Small intestine (tissue), 16 donors: ENCODE data around the gene LAMTOR5. TPM values are rescaled to one million over a fixed set of nuclear protein-coding genes. Genes with fewer than 3 reads are reported as not detected.

Experiments used
- DNase-seq, 2 donors: peaks; one replicate each; pipeline versions ENCODE4 v3.0.0 to v3.0.0-alpha.2; 2013
- FAIRE-seq: peaks from 2 replicates; lab custom pipeline; 2012; peaks lifted over from hg19 to GRCh38; lab: Jason Lieb, UNC
- H3K27ac ChIP-seq, 3 donors: one replicate each; pipeline ENCODE4 v1.5.1; 2013; ENCODE audit warnings: low read length in 2 of 3, mild to moderate bottlenecking in 2 of 3, control low read depth in 1 of 3, inconsistent platforms in 1 of 3, low read depth in 1 of 3, moderate library complexity in 1 of 3
- H3K27me3 ChIP-seq, 3 donors: one replicate each; pipeline ENCODE4 v1.6.1; 2013; ENCODE audit warnings: low read length in 3 of 3, inconsistent platforms in 1 of 3; ENCODE audit not compliant: control insufficient read depth in 3 of 3, insufficient read depth in 3 of 3
- H3K36me3 ChIP-seq, 3 donors: one replicate each; pipeline ENCODE4 v1.6.1; 2013; ENCODE audit warnings: low read length in 3 of 3, inconsistent platforms in 1 of 3, low read depth in 1 of 3, mild to moderate bottlenecking in 1 of 3, moderate library complexity in 1 of 3; ENCODE audit not compliant: control insufficient read depth in 3 of 3, insufficient read depth in 2 of 3
- H3K4me1 ChIP-seq, 3 donors: one replicate each; pipeline ENCODE4 v1.6.1; 2013; ENCODE audit warnings: low read length in 2 of 3, inconsistent platforms in 1 of 3, low read depth in 1 of 3, mild to moderate bottlenecking in 1 of 3, moderate library complexity in 1 of 3; ENCODE audit not compliant: control insufficient read depth in 3 of 3, insufficient read depth in 2 of 3
- H3K4me3 ChIP-seq, 3 donors: one replicate each; pipeline ENCODE4 v1.5.1; 2013; ENCODE audit warnings: low read length in 3 of 3, control low read depth in 1 of 3, inconsistent platforms in 1 of 3, low read depth in 1 of 3, mild to moderate bottlenecking in 1 of 3, moderate library complexity in 1 of 3
- H3K9me3 ChIP-seq, 2 donors: one replicate each; pipeline ENCODE4 v1.6.1; 2013; ENCODE audit warnings: low read depth in 1 of 2, low read length in 1 of 2; ENCODE audit not compliant: control insufficient read depth in 2 of 2, insufficient read depth in 1 of 2
- whole genome bisulfite sequencing, 3 donors: extraction: QIAGEN DNeasy Blood & Tissue Kit; methylation state at CpG; one replicate each; pipeline ENCODE4 v1.1.7; 2013; 5-methylcytosine and 5-hydroxymethylcytosine counted together
- long read RNA-seq, 10 donors: transcript quantifications; one replicate each; lab custom pipeline, GENCODE V29; 2026
- polyA plus RNA-seq, 4 donors: library from polyadenylated mRNA; stranded (reverse) in 3 of 4; unstranded in 1 of 4; fragments of 200-250 nt in 3 of 4; fragments of 120-200 nt in 1 of 4; gene quantifications; one replicate each; pipeline versions ENCODE4 v1.2.1 to v1.2.3, GENCODE V29; 2013
- donor health status: healthy with polysubstance abuse.
- donor health status: control.
- donor health status: control.
- donor health status: Bipolar disorder and iron deficiency.
- donor health status: healthy.

The LAMTOR5 gene
- 100 to 1,000 TPM; 138 to 345 (median 306) TPM for polyA plus RNA-seq
- long read RNA-seq, donor 1: 0 reads
- long read RNA-seq, donor 2, transcript LAMTOR5-206 (4 exons, 634 nt): major isoform, 79 of 114 reads
- long read RNA-seq, donor 2, partial matches to known transcripts: 30 of 114 reads
- long read RNA-seq, donor 2, other reads (novel, unspliced or antisense): 0 of 114 reads
- long read RNA-seq, donor 3, transcript LAMTOR5-206 (4 exons, 634 nt): major isoform, 96 of 168 reads
- long read RNA-seq, donor 3, transcript LAMTOR5-202 (3 exons, 1,830 nt): minor isoform, 8 of 168 reads
- long read RNA-seq, donor 3, partial matches to known transcripts: 62 of 168 reads
- long read RNA-seq, donor 3, other reads (novel, unspliced or antisense): 0 of 168 reads
- long read RNA-seq, donor 4, partial matches to known transcripts: 0 of 3 reads
- long read RNA-seq, donor 4, other reads (novel, unspliced or antisense): 0 of 3 reads
- long read RNA-seq, donor 5, transcript LAMTOR5-206 (4 exons, 634 nt): major isoform, 32 of 55 reads
- long read RNA-seq, donor 5, partial matches to known transcripts: 23 of 55 reads
- long read RNA-seq, donor 5, other reads (novel, unspliced or antisense): 0 of 55 reads
- long read RNA-seq, donor 6, transcript LAMTOR5-202 (3 exons, 1,830 nt): minor isoform, 5 of 145 reads
- long read RNA-seq, donor 6, transcript LAMTOR5-206 (4 exons, 634 nt): major isoform, 100 of 145 reads
- long read RNA-seq, donor 6, partial matches to known transcripts: 38 of 145 reads
- long read RNA-seq, donor 6, other reads (novel, unspliced or antisense): 0 of 145 reads
- long read RNA-seq, donor 7: 0 reads
- long read RNA-seq, donor 8, transcript LAMTOR5-206 (4 exons, 634 nt): major isoform, 24 of 24 reads
- long read RNA-seq, donor 8, partial matches to known transcripts: 0 of 24 reads
- long read RNA-seq, donor 8, other reads (novel, unspliced or antisense): 0 of 24 reads
- long read RNA-seq, donor 9, transcript LAMTOR5-206 (4 exons, 634 nt): major isoform, 31 of 32 reads
- long read RNA-seq, donor 9, partial matches to known transcripts: 0 of 32 reads
- long read RNA-seq, donor 9, other reads (novel, unspliced or antisense): 0 of 32 reads
- long read RNA-seq, donor 10, transcript LAMTOR5-206 (4 exons, 634 nt): major isoform, 135 of 215 reads
- long read RNA-seq, donor 10, transcript LAMTOR5-202 (3 exons, 1,830 nt): minor isoform, 12 of 215 reads
- long read RNA-seq, donor 10, partial matches to known transcripts: 66 of 215 reads
- long read RNA-seq, donor 10, other reads (novel, unspliced or antisense): 0 of 215 reads

GRCh38 chr1:110407260-110408210 lies at the start of gene LAMTOR5:
Gene LAMTOR5, minus strand, starts transcription at chr1:110407694. Its CDS starts 74 bp downstream, at chr1:110407620.
- Histone ChIP-seq H3K4me1 (peaks cover 0 to 8% (median 3%) of the 10 kb centered on the region in 3 donors), H3K27me3 (no peaks in the 10 kb centered on the region), H3K9me3 (no peaks in the 10 kb centered on the region), H3K4me3 (peak within 1 kb of the TSS; percentile 77 to 93 (median 86)), H3K36me3 (peaks cover 6 to 18% (median 14%) of the 10 kb centered on the region in 3 donors), H3K27ac (peak within 1 kb of the TSS; percentile 73 to 97 (median 91))
- 0 to 1% (median 0%) methylated on average over 76 of the region's 76 CpGs for WGBS, 3 donors
- DNase-seq (peak; percentile 94 to 97), FAIRE-seq (no peak)

GRCh38 chr1:110457206-110457605 lies 49.7 kb upstream of the LAMTOR5 start:
- 70 to 92% (median 79%) methylated on average over 5 of the region's 5 CpGs for WGBS, 3 donors
- FAIRE-seq (no peak), DNase-seq (no peak)
- H3K36me3 ChIP-seq: no peaks in the 10 kb centered on the region
- no peaks in the 10 kb centered on the region for H3K4me1 ChIP-seq
- no peak overlapping the region for H3K4me3 ChIP-seq
- H3K9me3 ChIP-seq: no peaks in the 10 kb centered on the region
- no peak overlapping the region for H3K27ac ChIP-seq
- H3K27me3 ChIP-seq: peaks cover 0 to 9% (median 5%) of the 10 kb centered on the region in 3 donors

GRCh38 chr1:110455151-110455550 lies 47.7 kb upstream of the LAMTOR5 start:
- H3K27ac ChIP-seq: no peak overlapping the region
- peaks cover 0 to 21% (median 10%) of the 10 kb centered on the region in 3 donors for H3K27me3 ChIP-seq
- DNase-seq (no peak), FAIRE-seq (no peak)
- no peak overlapping the region for H3K4me3 ChIP-seq
- no peaks in the 10 kb centered on the region for H3K4me1 ChIP-seq
- WGBS, 3 donors: 75 to 87% (median 78%) methylated on average over 8 of the region's 8 CpGs
- H3K36me3 ChIP-seq: no peaks in the 10 kb centered on the region
- H3K9me3 ChIP-seq: no peaks in the 10 kb centered on the region

GRCh38 chr1:110454328-110454727 lies 46.8 kb upstream of the LAMTOR5 start:
- Histone ChIP-seq H3K9me3 (no peaks in the 10 kb centered on the region), H3K27me3 (peaks cover 0 to 23% (median 10%) of the 10 kb centered on the region in 3 donors), H3K4me1 (no peaks in the 10 kb centered on the region), H3K27ac (no peak overlapping the region), H3K36me3 (no peaks in the 10 kb centered on the region), H3K4me3 (no peak overlapping the region)
- DNase-seq: no peak
- FAIRE-seq: no peak
- 82 to 94% (median 83%) methylated on average over 1 of the region's 1 CpG for WGBS, 3 donors

GRCh38 chr1:110453829-110454228 lies 46.3 kb upstream of the LAMTOR5 start:
- Histone ChIP-seq H3K27ac (no peak overlapping the region), H3K4me3 (no peak overlapping the region), H3K27me3 (peaks cover 0 to 24% (median 11%) of the 10 kb centered on the region in 3 donors), H3K9me3 (no peaks in the 10 kb centered on the region), H3K4me1 (no peaks in the 10 kb centered on the region), H3K36me3 (no peaks in the 10 kb centered on the region)
- DNase-seq: no peak
- no peak for FAIRE-seq
- 88 to 92% (median 88%) methylated on average over 9 of the region's 9 CpGs for WGBS, 3 donors

- Histone ChIP-seq H3K27ac (no peak overlapping the region), H3K36me3 (no peaks in the 10 kb centered on the region), H3K4me3 (no peak overlapping the region), H3K9me3 (no peaks in the 10 kb centered on the region), H3K27me3 (peaks cover 0 to 32% (median 14%) of the 10 kb centered on the region in 3 donors), H3K4me1 (no peaks in the 10 kb centered on the region)
- DNase-seq (no peak), FAIRE-seq (no peak)
- WGBS, 3 donors: 61 to 76% (median 67%) methylated on average over 7 of the region's 7 CpGs
Measured at GRCh38 chr1:110452330-110452729, 44.8 kb upstream of the LAMTOR5 start.

- H3K4me1 ChIP-seq: no peaks in the 10 kb centered on the region
- no peak for DNase-seq
- H3K4me3 ChIP-seq: no peak within 1 kb of the TSS
- no peaks in the 10 kb centered on the region for H3K36me3 ChIP-seq
- no peaks in the 10 kb centered on the region for H3K9me3 ChIP-seq
- H3K27me3 ChIP-seq: peaks cover 0 to 30% (median 14%) of the 10 kb centered on the region in 3 donors
- WGBS, 3 donors: 66 to 77% (median 69%) methylated on average over 8 of the region's 8 CpGs
- no peak within 1 kb of the TSS for H3K27ac ChIP-seq
- no peak for FAIRE-seq
Measured at GRCh38 chr1:110450929-110451328, 43.4 kb upstream of the LAMTOR5 start, which contains the start of gene PROK1. Gene PROK1, plus strand, starts transcription at chr1:110451149. Its CDS starts 68 bp downstream, at chr1:110451217.
